Measurements from ENCODE around the gene LCP2.

- no peak for TF ChIP-seq CTCF (IDR thresholded peaks at IDR 0.05)
- TF ChIP-seq POLR2AphosphoS5 (IDR thresholded peaks at IDR 0.05), result no peak
These were observed 50.2 kb downstream of the LCP2 start for GRCh38 chr5:170247363-170247762.

Measured in upper lobe of left lung (tissue), 4 donors.